ENCODE measurements around the gene SLC35F4.
"Not testable (repeated sequence)": the region's sequence is repeated elsewhere in the genome, so short reads cannot be mapped to it uniquely, and the experiment has no call there.

The SLC35F4 gene

DNA sequence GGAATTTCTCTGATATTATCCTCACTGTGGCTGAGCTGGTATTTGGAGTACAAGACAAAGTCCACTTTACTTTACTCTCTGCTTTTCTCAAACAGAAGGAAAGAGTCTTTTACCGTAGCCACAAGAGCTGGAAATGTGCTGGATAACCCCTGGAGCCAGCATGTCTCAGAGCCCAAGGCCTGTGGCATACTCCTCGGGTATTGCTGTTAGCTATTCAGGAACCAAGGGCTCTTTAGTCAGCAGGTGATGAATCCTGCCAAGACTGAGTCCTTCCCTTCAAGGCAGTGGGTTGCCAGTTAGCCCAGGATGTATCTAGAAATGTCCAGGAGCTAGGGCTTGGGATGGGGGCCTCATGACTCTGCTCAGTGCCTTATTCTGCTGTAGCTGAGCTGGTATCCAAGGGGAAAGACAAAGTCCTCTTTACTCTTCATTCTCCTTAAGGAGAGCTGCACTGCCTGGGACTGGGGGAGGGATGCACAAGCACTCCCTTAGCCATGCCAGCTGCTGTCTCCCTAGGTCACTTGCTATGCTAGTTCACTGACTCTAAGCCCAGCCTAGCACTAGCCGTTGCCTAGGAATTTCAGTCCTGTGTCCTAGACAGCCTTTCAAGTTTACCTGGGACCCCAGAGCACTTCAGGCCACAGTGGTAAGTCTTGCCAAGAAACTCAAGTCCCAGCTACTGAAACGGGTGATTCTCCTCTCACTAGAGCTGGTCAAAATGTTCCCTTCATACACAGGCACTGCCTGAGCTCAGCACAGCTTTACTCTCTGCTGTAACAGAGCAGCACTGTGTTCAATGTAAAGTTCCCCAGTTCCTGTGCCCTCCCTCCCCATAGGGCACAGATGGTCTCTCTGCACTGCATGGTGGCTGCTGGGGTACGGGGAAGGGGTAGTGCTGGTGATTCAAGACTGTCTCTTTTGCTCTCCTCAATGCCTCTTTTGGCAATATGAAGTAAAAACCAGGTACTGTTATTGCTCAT, 136.4 kb downstream of the SLC35F4 start:
- H3K4me3 ChIP-seq (ENCODE audit: low read depth, low read length) = no peak overlapping the region
- TF ChIP-seq, protein P1, sequence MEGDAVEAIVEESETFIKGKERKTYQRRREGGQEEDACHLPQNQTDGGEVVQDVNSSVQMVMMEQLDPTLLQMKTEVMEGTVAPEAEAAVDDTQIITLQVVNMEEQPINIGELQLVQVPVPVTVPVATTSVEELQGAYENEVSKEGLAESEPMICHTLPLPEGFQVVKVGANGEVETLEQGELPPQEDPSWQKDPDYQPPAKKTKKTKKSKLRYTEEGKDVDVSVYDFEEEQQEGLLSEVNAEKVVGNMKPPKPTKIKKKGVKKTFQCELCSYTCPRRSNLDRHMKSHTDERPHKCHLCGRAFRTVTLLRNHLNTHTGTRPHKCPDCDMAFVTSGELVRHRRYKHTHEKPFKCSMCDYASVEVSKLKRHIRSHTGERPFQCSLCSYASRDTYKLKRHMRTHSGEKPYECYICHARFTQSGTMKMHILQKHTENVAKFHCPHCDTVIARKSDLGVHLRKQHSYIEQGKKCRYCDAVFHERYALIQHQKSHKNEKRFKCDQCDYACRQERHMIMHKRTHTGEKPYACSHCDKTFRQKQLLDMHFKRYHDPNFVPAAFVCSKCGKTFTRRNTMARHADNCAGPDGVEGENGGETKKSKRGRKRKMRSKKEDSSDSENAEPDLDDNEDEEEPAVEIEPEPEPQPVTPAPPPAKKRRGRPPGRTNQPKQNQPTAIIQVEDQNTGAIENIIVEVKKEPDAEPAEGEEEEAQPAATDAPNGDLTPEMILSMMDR (IDR thresholded peaks at IDR 0.05; ENCODE audit: low read depth, low read length) = no peak

DNA sequence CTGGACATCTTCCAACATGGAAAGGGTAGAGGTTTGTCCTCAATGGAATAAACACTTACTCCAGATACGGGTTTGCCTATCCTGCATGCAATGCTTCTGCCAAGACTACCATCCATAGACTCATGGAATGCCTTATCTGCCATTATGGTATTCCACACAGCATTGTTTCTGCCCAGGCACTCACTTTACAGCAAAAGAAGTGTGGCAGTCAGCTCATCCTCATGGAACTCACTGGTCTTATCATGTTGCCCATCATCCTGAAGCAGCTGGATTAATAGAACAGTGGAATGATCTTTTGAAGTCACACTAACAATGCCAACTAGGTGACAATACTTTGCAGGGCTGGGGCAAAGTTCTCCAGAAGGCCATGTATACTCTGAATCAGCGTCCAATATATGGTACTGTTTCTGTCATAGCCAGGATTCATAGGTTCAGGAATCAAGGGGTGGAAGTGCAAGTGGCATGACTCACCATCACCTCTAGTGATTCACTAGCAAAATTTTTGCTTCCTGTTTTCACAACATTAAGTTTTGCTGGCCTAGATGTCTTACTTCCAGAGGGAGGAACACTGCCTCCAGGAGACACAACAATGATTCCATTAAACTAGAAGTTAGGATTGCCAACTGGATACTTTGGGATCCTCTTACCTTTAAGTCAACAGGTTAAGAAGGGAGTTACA, 140.4 kb downstream of the SLC35F4 start:
- TF ChIP-seq, protein P1 (IDR thresholded peaks at IDR 0.05; ENCODE audit: low read depth, low read length) = no peak
- no peak overlapping the region for H3K4me3 ChIP-seq (ENCODE audit: low read depth, low read length)

DNA sequence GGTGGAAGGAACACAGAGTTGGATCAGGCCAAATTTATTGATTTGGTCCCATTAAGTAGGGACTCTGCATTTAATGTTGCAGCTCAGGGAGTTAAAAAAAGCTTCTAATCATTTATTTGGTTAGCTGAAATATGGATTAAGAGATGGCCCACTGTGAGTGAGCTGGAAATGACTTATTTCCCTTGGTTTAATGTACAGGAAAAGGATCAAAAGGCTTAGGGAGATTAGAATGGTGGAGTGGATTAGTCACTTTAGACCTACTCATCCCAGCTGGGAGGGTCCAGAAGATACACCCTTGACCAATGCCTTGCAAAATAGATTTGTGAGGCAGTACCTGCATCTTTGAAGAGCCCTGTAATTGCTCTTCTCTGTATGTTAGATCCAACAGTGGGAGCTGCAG, 143.8 kb downstream of the SLC35F4 start:
- not testable (repeated sequence) for H3K4me3 ChIP-seq (ENCODE audit: low read depth, low read length)

DNA sequence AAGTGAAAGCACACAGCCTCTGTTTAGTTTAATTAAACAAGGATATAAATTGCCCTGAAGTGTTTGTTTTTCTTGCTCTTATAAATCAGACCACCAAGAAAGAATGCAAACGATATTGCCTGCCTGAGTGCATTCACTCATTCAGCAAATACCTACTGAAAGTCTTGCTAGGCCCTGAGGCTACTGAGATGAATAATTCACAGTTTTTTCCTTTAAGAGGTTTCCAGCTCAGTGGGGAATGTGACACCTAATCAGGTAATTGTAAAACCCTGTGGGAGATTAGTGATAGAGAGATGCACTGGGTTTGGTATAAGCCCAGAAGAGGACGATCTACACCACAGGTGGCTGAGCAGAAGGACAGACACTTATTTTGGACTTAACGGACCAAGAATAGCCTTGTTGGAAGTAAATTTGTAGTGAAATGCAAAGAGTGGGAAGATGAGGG, 151.4 kb downstream of the SLC35F4 start:
- H3K4me3 ChIP-seq (ENCODE audit: low read depth, low read length) = no peak overlapping the region
- TF ChIP-seq, protein P1 (IDR thresholded peaks at IDR 0.05; ENCODE audit: low read depth, low read length) = no peak

DNA sequence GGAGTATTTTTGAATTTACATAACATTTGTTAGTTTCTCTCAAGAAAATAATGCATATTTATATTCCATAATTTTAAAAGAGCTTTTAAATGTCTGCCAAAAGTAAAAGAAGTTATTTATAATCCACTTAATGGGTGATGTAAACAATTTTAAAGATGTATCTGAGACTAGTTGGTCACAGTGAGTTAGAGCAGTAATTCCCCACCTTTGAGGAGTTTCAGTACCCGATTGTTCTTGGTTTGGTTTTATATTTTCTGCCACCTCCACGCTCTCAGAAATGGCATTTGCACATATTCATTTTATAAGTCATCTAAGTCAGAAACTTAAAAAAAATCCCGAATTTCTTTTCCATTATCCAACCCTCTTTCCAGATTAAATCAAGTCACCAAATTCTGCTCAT, 153.2 kb downstream of the SLC35F4 start:
- TF ChIP-seq, protein P1 (IDR thresholded peaks at IDR 0.05; ENCODE audit: low read depth, low read length) = no peak
- H3K4me3 ChIP-seq (ENCODE audit: low read depth, low read length) = no peak overlapping the region

DNA sequence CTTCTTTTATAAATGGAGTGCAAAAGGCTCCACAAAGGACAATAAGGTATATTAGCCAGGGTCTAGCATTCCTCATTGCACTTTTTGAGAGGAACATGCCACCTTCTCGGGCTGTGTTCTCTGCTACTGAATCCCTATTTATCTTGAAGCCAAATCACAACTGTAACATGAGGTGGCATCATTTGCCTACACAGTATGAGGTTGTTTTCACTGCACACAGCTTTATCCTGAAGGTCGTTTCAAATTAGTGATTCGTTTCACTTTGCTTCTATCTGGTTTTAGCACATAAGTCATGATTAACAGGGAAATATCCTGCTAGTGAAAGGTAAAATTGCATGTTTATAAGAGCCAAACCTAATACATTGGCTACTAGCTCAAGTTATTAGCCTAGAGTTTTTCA, 153.8 kb downstream of the SLC35F4 start:
- H3K4me3 ChIP-seq (ENCODE audit: low read depth, low read length) = no peak overlapping the region
- TF ChIP-seq, protein P1 (IDR thresholded peaks at IDR 0.05; ENCODE audit: low read depth, low read length) = no peak

DNA sequence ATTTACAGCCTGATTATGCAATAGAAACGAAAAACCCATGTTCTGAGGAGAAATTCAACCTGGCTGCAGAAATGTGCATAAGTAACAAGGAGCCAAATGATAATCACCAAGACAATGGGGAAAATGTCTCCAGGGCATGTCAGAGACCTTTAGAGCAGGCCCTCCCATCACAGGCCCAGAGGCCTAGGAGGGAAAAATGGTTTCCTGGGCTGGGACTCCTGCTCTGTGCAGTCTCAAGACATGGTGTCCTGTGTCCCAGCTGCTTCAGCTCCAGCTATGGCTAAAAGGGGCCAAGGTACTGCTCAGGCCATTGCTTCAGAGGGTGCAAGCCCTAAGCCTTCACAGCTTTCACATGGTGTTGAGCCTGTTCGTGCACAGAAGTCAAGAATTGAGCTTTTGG, 156.0 kb downstream of the SLC35F4 start:
- H3K4me3 ChIP-seq (ENCODE audit: low read depth, low read length) = no peak overlapping the region
- TF ChIP-seq, protein P1 (IDR thresholded peaks at IDR 0.05; ENCODE audit: low read depth, low read length) = no peak

DNA sequence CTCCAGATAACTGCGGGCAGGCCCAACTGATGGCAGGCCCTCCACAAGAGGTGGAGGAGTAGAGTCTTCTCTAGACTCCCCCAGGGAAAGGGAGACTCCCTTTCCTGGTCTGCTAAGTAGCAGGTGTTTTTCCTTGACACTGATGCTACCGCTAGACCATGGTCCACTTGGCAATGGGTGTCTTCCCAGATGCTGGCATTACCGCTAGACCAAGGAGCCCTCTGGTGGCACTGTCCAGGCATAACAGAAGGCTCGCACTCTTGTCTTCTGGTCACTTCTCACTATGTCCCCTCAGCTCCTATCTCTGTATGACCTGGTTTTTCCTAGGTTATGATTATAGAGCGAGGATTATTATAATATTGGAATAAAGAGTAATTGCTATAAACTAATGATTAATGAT, 156.8 kb downstream of the SLC35F4 start:
- H3K4me3 ChIP-seq (ENCODE audit: low read depth, low read length) = not testable (repeated sequence)

Measured in WI38 (cell line).